HepG2 (cell line): ENCODE results near the gene SPRED2. TPM values are rescaled to one million over a fixed set of nuclear protein-coding genes. Genes with fewer than 3 reads are reported as not detected.
A peak's percentile ranks its signal among the peaks of the same experiment; 100 is the strongest.

Experiments
- BRCA1 ChIP-seq: sonication (generic); formaldehyde crosslinking; IDR thresholded peaks from 2 replicates; pipeline ENCODE4 v1.4.0; 2020; ENCODE audit warnings: missing genetic modification reagents
- CHD4 ChIP-seq: fragments of 200-600 bp; sonication (generic); IDR thresholded peaks from 2 replicates; pipeline ENCODE4 v1.7.0; 2017; ENCODE audit warnings: mild to moderate bottlenecking, low read length, borderline replicate concordance
- MTF1 ChIP-seq: sonication (generic); formaldehyde crosslinking; IDR thresholded peaks from 2 replicates; pipeline ENCODE4 v1.5.0; 2020; ENCODE audit warnings: missing genetic modification reagents
- MYNN ChIP-seq: sonication (generic); formaldehyde crosslinking; IDR thresholded peaks from 2 replicates; pipeline ENCODE4 v1.4.0; 2020; ENCODE audit warnings: mild to moderate bottlenecking, low read depth, missing genetic modification reagents
- PHF21A ChIP-seq: sonication (generic); formaldehyde crosslinking; IDR thresholded peaks from 2 replicates; pipeline ENCODE4 v1.5.0; 2020; ENCODE audit warnings: mild to moderate bottlenecking, missing genetic modification reagents
- RARA ChIP-seq: IDR thresholded peaks from 2 replicates; pipeline ENCODE4 v1.6.1; 2016; ENCODE audit warnings: missing genetic modification reagents, missing compliant biosample characterization
- RCOR2 ChIP-seq: IDR thresholded peaks from 2 replicates; pipeline ENCODE4 v1.6.1; 2016; ENCODE audit warnings: missing biosample characterization, missing genetic modification reagents
- SNRNP70 ChIP-seq: fragments of 200-400 bp; formaldehyde crosslinking; IDR thresholded peaks from 2 replicates; pipeline ENCODE4 v1.6.1; 2017; ENCODE audit warnings: mild to moderate bottlenecking, low read depth, low read length, moderate library complexity
- ZNF274 ChIP-seq: sonication (generic); formaldehyde crosslinking; IDR thresholded peaks from 2 replicates; pipeline ENCODE4 v1.5.1; 2020; ENCODE audit warnings: mild to moderate bottlenecking, missing genetic modification reagents
- ZNF333 ChIP-seq: sonication (generic); formaldehyde crosslinking; IDR thresholded peaks from 2 replicates; pipeline ENCODE4 v1.4.0; 2020; ENCODE audit warnings: mild to moderate bottlenecking, missing genetic modification reagents, borderline replicate concordance
- ZNF749 ChIP-seq: sonication (generic); formaldehyde crosslinking; IDR thresholded peaks from 2 replicates; pipeline ENCODE4 v1.8.0; 2022; ENCODE audit warnings: mild to moderate bottlenecking, missing genetic modification reagents, moderate library complexity, borderline replicate concordance
- ZNF75D ChIP-seq: sonication (generic); formaldehyde crosslinking; IDR thresholded peaks from 2 replicates; pipeline ENCODE4 v1.8.1; 2023; ENCODE audit warnings: missing genetic modification reagents, mild to moderate bottlenecking, borderline replicate concordance
- polyA plus RNA-seq, 8 experiments: library from polyadenylated mRNA; depleted of rRNA in 3 of 8; stranded (reverse) in 7 of 8; unstranded in 1 of 8; fragments of >200 nt; fragmentation: Illumina TruSeq in 4 of 8; extraction: Trizol in 4 of 8; gene quantifications; 2 replicates each; pipeline versions ENCODE4 v1.2.1 to v1.2.3, GENCODE V29; 2011 to 2016; ENCODE audit warnings: low read depth in 4 of 8, missing spikeins in 1 of 8, mixed read lengths in 1 of 8; ENCODE audit not compliant: insufficient read depth in 1 of 8
- total RNA-seq, 5 experiments: library from RNA; depleted of rRNA; stranded (reverse); fragments of >200 nt; fragmentation: Illumina TruSeq; extraction: Trizol; gene quantifications; 2 replicates each; pipeline ENCODE4 v1.2.3, GENCODE V29; 2016; ENCODE audit warnings: low read depth in 1 of 5
- TF ChIP-seq, protein P1 (sequence below): sonication (generic); formaldehyde crosslinking; IDR thresholded peaks from 2 replicates; pipeline ENCODE4 v1.9.0; 2021; ENCODE audit warnings: missing genetic modification reagents, borderline replicate concordance
- TF ChIP-seq, protein P2 (sequence below): sonication (generic); formaldehyde crosslinking; IDR thresholded peaks from 2 replicates; pipeline ENCODE4 v1.4.0; 2020; ENCODE audit warnings: missing genetic modification reagents
- TF ChIP-seq, protein P3 (sequence below): sonication (generic); formaldehyde crosslinking; IDR thresholded peaks from 2 replicates; pipeline ENCODE4 v1.4.0; 2020; ENCODE audit warnings: mild to moderate bottlenecking, low read depth, missing genetic modification reagents
- TF ChIP-seq, protein P4 (sequence below): IDR thresholded peaks from 2 replicates; pipeline ENCODE4 v1.6.1; 2016; ENCODE audit warnings: missing genetic modification reagents, missing compliant biosample characterization
- TF ChIP-seq, protein P5 (sequence below): sonication (generic); formaldehyde crosslinking; IDR thresholded peaks from 2 replicates; pipeline ENCODE4 v1.4.0; 2020; ENCODE audit warnings: low read depth, mild to moderate bottlenecking, missing genetic modification reagents
- TF ChIP-seq, protein P6 (sequence below): IDR thresholded peaks from 2 replicates; pipeline ENCODE4 v1.6.1; 2016; ENCODE audit warnings: low read depth, borderline replicate concordance

The SPRED2 gene
- total and polyA plus RNA-seq, 2 of the 13 experiments (the other 11 are each of a cell fraction or from before 2014, with no cell fraction given) = 13.0 to 37.0 TPM

DNA sequence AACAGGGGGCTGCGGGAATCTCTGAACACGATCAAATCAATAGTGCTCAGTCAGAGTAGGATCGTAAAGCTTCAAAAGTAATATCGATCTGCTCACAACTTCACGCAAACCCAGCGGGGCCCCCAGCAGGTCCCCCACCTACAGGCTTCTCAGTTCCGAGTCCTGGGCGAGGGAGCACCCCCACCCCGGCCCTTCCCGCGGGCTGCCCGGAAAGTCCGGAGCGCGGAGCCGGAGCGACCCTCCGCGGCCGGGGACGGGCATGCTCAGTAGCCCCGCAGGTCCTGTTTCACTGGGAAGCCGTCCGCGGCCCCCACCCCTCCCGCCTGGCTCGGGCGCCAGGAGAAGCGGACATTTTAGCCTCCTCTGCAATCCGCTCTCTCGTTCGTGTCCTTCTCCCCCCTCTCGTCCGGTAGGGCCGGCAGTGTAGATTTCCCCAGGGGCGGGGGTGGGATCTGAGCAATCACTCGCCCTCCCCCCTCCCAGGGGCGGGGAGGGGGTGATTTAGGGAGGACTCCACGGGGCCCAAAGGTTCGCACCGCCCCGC, 3.3 kb upstream of the SPRED2 start (continued):
- TF ChIP-seq, protein P1, sequence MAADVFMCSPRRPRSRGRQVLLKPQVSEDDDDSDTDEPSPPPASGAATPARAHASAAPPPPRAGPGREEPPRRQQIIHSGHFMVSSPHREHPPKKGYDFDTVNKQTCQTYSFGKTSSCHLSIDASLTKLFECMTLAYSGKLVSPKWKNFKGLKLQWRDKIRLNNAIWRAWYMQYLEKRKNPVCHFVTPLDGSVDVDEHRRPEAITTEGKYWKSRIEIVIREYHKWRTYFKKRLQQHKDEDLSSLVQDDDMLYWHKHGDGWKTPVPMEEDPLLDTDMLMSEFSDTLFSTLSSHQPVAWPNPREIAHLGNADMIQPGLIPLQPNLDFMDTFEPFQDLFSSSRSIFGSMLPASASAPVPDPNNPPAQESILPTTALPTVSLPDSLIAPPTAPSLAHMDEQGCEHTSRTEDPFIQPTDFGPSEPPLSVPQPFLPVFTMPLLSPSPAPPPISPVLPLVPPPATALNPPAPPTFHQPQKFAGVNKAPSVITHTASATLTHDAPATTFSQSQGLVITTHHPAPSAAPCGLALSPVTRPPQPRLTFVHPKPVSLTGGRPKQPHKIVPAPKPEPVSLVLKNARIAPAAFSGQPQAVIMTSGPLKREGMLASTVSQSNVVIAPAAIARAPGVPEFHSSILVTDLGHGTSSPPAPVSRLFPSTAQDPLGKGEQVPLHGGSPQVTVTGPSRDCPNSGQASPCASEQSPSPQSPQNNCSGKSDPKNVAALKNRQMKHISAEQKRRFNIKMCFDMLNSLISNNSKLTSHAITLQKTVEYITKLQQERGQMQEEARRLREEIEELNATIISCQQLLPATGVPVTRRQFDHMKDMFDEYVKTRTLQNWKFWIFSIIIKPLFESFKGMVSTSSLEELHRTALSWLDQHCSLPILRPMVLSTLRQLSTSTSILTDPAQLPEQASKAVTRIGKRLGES (CRISPR knock-in tag) = no peak
- TF ChIP-seq, protein P2, sequence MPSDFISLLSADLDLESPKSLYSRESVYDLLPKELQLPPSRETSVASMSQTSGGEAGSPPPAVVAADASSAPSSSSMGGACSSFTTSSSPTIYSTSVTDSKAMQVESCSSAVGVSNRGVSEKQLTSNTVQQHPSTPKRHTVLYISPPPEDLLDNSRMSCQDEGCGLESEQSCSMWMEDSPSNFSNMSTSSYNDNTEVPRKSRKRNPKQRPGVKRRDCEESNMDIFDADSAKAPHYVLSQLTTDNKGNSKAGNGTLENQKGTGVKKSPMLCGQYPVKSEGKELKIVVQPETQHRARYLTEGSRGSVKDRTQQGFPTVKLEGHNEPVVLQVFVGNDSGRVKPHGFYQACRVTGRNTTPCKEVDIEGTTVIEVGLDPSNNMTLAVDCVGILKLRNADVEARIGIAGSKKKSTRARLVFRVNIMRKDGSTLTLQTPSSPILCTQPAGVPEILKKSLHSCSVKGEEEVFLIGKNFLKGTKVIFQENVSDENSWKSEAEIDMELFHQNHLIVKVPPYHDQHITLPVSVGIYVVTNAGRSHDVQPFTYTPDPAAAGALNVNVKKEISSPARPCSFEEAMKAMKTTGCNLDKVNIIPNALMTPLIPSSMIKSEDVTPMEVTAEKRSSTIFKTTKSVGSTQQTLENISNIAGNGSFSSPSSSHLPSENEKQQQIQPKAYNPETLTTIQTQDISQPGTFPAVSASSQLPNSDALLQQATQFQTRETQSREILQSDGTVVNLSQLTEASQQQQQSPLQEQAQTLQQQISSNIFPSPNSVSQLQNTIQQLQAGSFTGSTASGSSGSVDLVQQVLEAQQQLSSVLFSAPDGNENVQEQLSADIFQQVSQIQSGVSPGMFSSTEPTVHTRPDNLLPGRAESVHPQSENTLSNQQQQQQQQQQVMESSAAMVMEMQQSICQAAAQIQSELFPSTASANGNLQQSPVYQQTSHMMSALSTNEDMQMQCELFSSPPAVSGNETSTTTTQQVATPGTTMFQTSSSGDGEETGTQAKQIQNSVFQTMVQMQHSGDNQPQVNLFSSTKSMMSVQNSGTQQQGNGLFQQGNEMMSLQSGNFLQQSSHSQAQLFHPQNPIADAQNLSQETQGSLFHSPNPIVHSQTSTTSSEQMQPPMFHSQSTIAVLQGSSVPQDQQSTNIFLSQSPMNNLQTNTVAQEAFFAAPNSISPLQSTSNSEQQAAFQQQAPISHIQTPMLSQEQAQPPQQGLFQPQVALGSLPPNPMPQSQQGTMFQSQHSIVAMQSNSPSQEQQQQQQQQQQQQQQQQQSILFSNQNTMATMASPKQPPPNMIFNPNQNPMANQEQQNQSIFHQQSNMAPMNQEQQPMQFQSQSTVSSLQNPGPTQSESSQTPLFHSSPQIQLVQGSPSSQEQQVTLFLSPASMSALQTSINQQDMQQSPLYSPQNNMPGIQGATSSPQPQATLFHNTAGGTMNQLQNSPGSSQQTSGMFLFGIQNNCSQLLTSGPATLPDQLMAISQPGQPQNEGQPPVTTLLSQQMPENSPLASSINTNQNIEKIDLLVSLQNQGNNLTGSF (CRISPR knock-in tag) = 0 out of 2 replicates have a peak, but pooled peaks have one; percentile 27
- TF ChIP-seq ZNF749 (CRISPR knock-in tag) (no peak), ZNF333 (CRISPR knock-in tag) (no peak), MYNN (CRISPR knock-in tag) (0 out of 2 replicates have a peak, but pooled peaks have one; percentile 75), CHD4 (no peak), MTF1 (peak; percentile 34; the same call in 1 of the 2 replicates), PHF21A (CRISPR knock-in tag) (no peak), RARA (CRISPR knock-in tag) (peak; percentile 51; the same call in 1 of the 2 replicates), ZNF274 (no peak), SNRNP70 (no peak), RCOR2 (CRISPR knock-in tag) (0 out of 2 replicates have a peak, but pooled peaks have one; percentile 24), BRCA1 (CRISPR knock-in tag) (peak; percentile 69; the same call in 1 of the 2 replicates), ZNF75D (CRISPR knock-in tag) (no peak)
- TF ChIP-seq, protein P3, sequence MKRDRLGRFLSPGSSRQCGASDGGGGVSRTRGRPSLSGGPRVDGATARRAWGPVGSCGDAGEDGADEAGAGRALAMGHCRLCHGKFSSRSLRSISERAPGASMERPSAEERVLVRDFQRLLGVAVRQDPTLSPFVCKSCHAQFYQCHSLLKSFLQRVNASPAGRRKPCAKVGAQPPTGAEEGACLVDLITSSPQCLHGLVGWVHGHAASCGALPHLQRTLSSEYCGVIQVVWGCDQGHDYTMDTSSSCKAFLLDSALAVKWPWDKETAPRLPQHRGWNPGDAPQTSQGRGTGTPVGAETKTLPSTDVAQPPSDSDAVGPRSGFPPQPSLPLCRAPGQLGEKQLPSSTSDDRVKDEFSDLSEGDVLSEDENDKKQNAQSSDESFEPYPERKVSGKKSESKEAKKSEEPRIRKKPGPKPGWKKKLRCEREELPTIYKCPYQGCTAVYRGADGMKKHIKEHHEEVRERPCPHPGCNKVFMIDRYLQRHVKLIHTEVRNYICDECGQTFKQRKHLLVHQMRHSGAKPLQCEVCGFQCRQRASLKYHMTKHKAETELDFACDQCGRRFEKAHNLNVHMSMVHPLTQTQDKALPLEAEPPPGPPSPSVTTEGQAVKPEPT = no peak
- TF ChIP-seq, protein P4, sequence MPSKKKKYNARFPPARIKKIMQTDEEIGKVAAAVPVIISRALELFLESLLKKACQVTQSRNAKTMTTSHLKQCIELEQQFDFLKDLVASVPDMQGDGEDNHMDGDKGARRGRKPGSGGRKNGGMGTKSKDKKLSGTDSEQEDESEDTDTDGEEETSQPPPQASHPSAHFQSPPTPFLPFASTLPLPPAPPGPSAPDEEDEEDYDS (CRISPR knock-in tag) = peak; percentile 27; the same call in 1 of the 2 replicates
- TF ChIP-seq, protein P5, sequence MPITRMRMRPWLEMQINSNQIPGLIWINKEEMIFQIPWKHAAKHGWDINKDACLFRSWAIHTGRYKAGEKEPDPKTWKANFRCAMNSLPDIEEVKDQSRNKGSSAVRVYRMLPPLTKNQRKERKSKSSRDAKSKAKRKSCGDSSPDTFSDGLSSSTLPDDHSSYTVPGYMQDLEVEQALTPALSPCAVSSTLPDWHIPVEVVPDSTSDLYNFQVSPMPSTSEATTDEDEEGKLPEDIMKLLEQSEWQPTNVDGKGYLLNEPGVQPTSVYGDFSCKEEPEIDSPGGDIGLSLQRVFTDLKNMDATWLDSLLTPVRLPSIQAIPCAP = 0 out of 2 replicates have a peak, but pooled peaks have one; percentile 60
- TF ChIP-seq, protein P6, sequence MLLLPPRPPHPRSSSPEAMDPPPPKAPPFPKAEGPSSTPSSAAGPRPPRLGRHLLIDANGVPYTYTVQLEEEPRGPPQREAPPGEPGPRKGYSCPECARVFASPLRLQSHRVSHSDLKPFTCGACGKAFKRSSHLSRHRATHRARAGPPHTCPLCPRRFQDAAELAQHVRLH = peak; percentile 75
